Thyroid gland (tissue), 4 donors: Measurements from ENCODE around the gene WDFY4. TPM values are rescaled to one million over a fixed set of nuclear protein-coding genes. Genes with fewer than 3 reads are reported as not detected.

Experiments used
- DNase-seq, 2 donors: peaks; one replicate each; pipeline ENCODE4 v3.0.0-alpha.2; 2019
- H3K27ac ChIP-seq, 3 donors: fragments of 200-600 bp; sonication (generic); 1 replicate in 2 of 3; 2 replicates in 1 of 3; pipeline ENCODE4 v1.5.1; 2016 to 2019; ENCODE audit warnings: mild to moderate bottlenecking in 1 of 3, moderate library complexity in 1 of 3
- H3K27me3 ChIP-seq: fragments of 200-600 bp; sonication (generic); one replicate; pipeline ENCODE4 v1.5.1; 2019
- H3K36me3 ChIP-seq, 2 donors: fragments of 200-600 bp; sonication (generic); one replicate each; pipeline ENCODE4 v1.5.1; 2016 to 2019
- H3K4me1 ChIP-seq, 2 donors: fragments of 200-600 bp; sonication (generic); one replicate each; pipeline ENCODE4 v1.5.1; 2017 to 2019
- H3K4me3 ChIP-seq, 3 donors: fragments of 200-600 bp; sonication (generic); replicated peaks in 1 of 3; 1 replicate in 2 of 3; 2 replicates in 1 of 3; pipeline ENCODE4 v1.5.1; 2016; ENCODE audit warnings: mild to moderate bottlenecking in 1 of 3
- H3K9me3 ChIP-seq: fragments of 200-600 bp; sonication (generic); one replicate; pipeline ENCODE4 v1.5.1; 2017
- CTCF ChIP-seq, 6 experiments: fragments of 200-600 bp in 3 of 6; fragments of 450-650 bp in 3 of 6; sonication (generic) in 3 of 6; IDR thresholded peaks; one replicate each; pipeline ENCODE4 v1.5.1; 2016 to 2019; ENCODE audit warnings: antibody characterized with exemption in 6 of 6, mild to moderate bottlenecking in 2 of 6, inconsistent platforms in 1 of 6, moderate library complexity in 1 of 6
- POLR2A ChIP-seq, 2 donors: fragments of 450-650 bp; IDR thresholded peaks; one replicate each; pipeline ENCODE4 v1.6.1; 2017; ENCODE audit warnings: antibody characterized with exemption in 2 of 2, mild to moderate bottlenecking in 2 of 2, moderate library complexity in 1 of 2
- WGBS, 2 donors: methylation state at CpG; one replicate each; pipeline ENCODE4 v1.1.5; 2017; 5-methylcytosine and 5-hydroxymethylcytosine counted together
- intact Hi-C: fragments of 100-400 bp; cut with DNase I; formaldehyde crosslinking; loops from one replicate; pipeline ENCODE4 v1.15.1; 2023
- total RNA-seq, 4 donors: library from RNA; depleted of rRNA; stranded (reverse); fragments of >200 nt; gene quantifications; one replicate each; pipeline ENCODE4 v1.2.3, GENCODE V29; 2016

WDFY4 gene
- total RNA-seq, 4 donors from 2014 or later, result 1.0 to 3.5 (median 1.2) TPM

- no peak for DNase-seq
- Histone ChIP-seq H3K27me3 (no peaks in the 10 kb centered on the region), H3K4me1 (no peaks in the 10 kb centered on the region), H3K9me3 (no peaks in the 10 kb centered on the region), H3K4me3 (no peak overlapping the region), H3K27ac (no peak overlapping the region), H3K36me3 (no peaks in the 10 kb centered on the region)
- intact Hi-C loops, result no loop called here
- WGBS, 2 donors, result 68 to 70% methylated on average over 27 of the region's 27 CpGs
- no peak for TF ChIP-seq POLR2A (IDR thresholded peaks at IDR 0.05)
- TF ChIP-seq CTCF (IDR thresholded peaks at IDR 0.05), result no peak
Measured at GRCh38 chr10:48745662-48746245, 61.1 kb downstream of the WDFY4 start.

- Histone ChIP-seq H3K27ac (no peak overlapping the region), H3K36me3 (no peaks in the 10 kb centered on the region), H3K9me3 (no peaks in the 10 kb centered on the region), H3K4me3 (no peak overlapping the region), H3K4me1 (no peaks in the 10 kb centered on the region), H3K27me3 (no peaks in the 10 kb centered on the region)
- intact Hi-C loops, result no loop called here
- no peak for TF ChIP-seq CTCF (IDR thresholded peaks at IDR 0.05)
- no peak for TF ChIP-seq POLR2A (IDR thresholded peaks at IDR 0.05)
- WGBS, 2 donors, result 71 to 90% methylated on average over 4 of the region's 4 CpGs
- no peak for DNase-seq
Measured at GRCh38 chr10:48748573-48748972, 63.9 kb downstream of the WDFY4 start.

GRCh38 chr10:48749254-48749787 lies 64.6 kb downstream of the WDFY4 start:
- no peak for DNase-seq

GRCh38 chr10:48750019-48750418 lies 65.3 kb downstream of the WDFY4 start:
- no peak for DNase-seq
- intact Hi-C loops, result no loop called here

More at GRCh38 chr10:48749254-48749787, 64.6 kb downstream of the WDFY4 start:
- H3K4me3 ChIP-seq, result no peak overlapping the region
- no peaks in the 10 kb centered on the region for H3K36me3 ChIP-seq
- intact Hi-C loops, result no loop called here
- H3K27ac ChIP-seq, result no peak overlapping the region
- H3K27me3 ChIP-seq, result no peaks in the 10 kb centered on the region
- H3K9me3 ChIP-seq, result no peaks in the 10 kb centered on the region
- no peak for TF ChIP-seq CTCF (IDR thresholded peaks at IDR 0.05)
- TF ChIP-seq POLR2A (IDR thresholded peaks at IDR 0.05), result no peak
- no peaks in the 10 kb centered on the region for H3K4me1 ChIP-seq
- WGBS, 2 donors, result 97 to 100% methylated on average over 1 of the region's 1 CpG

More at GRCh38 chr10:48750019-48750418, 65.3 kb downstream of the WDFY4 start:
- no peaks in the 10 kb centered on the region for H3K36me3 ChIP-seq
- no peaks in the 10 kb centered on the region for H3K4me1 ChIP-seq
- H3K9me3 ChIP-seq, result no peaks in the 10 kb centered on the region
- H3K27ac ChIP-seq, result no peak overlapping the region
- no peaks in the 10 kb centered on the region for H3K27me3 ChIP-seq
- no peak overlapping the region for H3K4me3 ChIP-seq
- TF ChIP-seq POLR2A (IDR thresholded peaks at IDR 0.05) (no peak), CTCF (IDR thresholded peaks at IDR 0.05) (no peak)
- WGBS, 2 donors, result 62 to 100% methylated on average over 1 of the region's 1 CpG
